K562 (cell line): ENCODE results near the gene SACM1L. TPM values are rescaled to one million over a fixed set of nuclear protein-coding genes. Genes with fewer than 3 reads are reported as not detected.
A peak's percentile ranks its signal among the peaks of the same experiment; 100 is the strongest.

Experiments used
- ATAC-seq: fragments of 200-7000 bp; cut with Tn5 transposase; 3 replicates; pipeline ENCODE4 v1.9.1; 2020; ENCODE audit warnings: moderate library complexity
- BruUV-seq: library from RNA; stranded (reverse); fragments of 400-500 nt; replicated peaks from 2 replicates; lab custom pipeline; 2021; lab: Mats Ljungman, UMichigan
- CTCF ChIA-PET: fragments of 300-600 bp; formaldehyde crosslinking; extraction: SDS; loops from one replicate; lab custom pipeline; 2021; ENCODE audit warnings: low intra/inter-chr PET ratio; lab: Yijun Ruan, JAX
- POLR2A ChIA-PET: fragments of 300-600, 350-650 bp; sonication (Branson Sonifier 250); formaldehyde crosslinking; extraction: SDS; loops from one replicate; lab custom pipeline; 2021; ENCODE audit warnings: antibody characterized with exemption, inconsistent platforms; lab: Yijun Ruan, JAX
- DNase-seq, 4 experiments: peaks; one replicate each; pipeline versions ENCODE4 v3.0.0 to v3.0.0-alpha.2; 2011 to 2018; ENCODE audit warnings: low spot score in 3 of 4, mixed read lengths in 3 of 4; ENCODE audit errors: extremely low read depth in 1 of 4
- FAIRE-seq: peaks from 2 replicates; lab custom pipeline; 2011; peaks lifted over from hg19 to GRCh38; lab: Jason Lieb, UNC
- H2AFZ ChIP-seq: 2 replicates; pipeline ENCODE4 v1.6.0; 2011; ENCODE audit warnings: low read depth, low read length, control low read depth, inconsistent platforms
- H3K27ac ChIP-seq: fragments of 200-600 bp; 3 replicates; pipeline ENCODE4 v1.8.0; 2011; ENCODE audit warnings: low read depth, mild to moderate bottlenecking, control low read depth, inconsistent platforms, low read length, moderate library complexity, mixed read lengths; ENCODE audit errors: extremely low read depth
- H3K27me3 ChIP-seq, 2 experiments: fragments of 300-600 bp in 1 of 2; 2 replicates in 1 of 2; 3 replicates in 1 of 2; pipeline versions ENCODE4 v1.6.0 to v1.8.0; 2011; ENCODE audit warnings: inconsistent platforms in 2 of 2, low read length in 2 of 2, mild to moderate bottlenecking in 1 of 2, mixed read lengths in 1 of 2, moderate library complexity in 1 of 2; ENCODE audit not compliant: control insufficient read depth in 2 of 2, insufficient read depth in 2 of 2
- H3K36me3 ChIP-seq: fragments of 300-600 bp; 3 replicates; pipeline ENCODE4 v1.8.0; 2011; ENCODE audit warnings: mild to moderate bottlenecking, low read length, inconsistent platforms; ENCODE audit not compliant: control insufficient read depth, insufficient read depth
- H3K4me1 ChIP-seq, 2 experiments: fragments of 200-600 bp in 1 of 2; replicated peaks in 1 of 2; 2 replicates in 1 of 2; 3 replicates in 1 of 2; pipeline versions ENCODE4 v1.5.1 to v1.8.0; 2011; ENCODE audit warnings: inconsistent platforms in 2 of 2, low read length in 2 of 2, mild to moderate bottlenecking in 1 of 2, mixed read lengths in 1 of 2, moderate library complexity in 1 of 2; ENCODE audit not compliant: control insufficient read depth in 2 of 2, insufficient read depth in 2 of 2
- H3K4me2 ChIP-seq: 2 replicates; pipeline ENCODE4 v1.6.1; 2011; ENCODE audit warnings: low read length, control low read depth, inconsistent platforms, mixed read lengths; ENCODE audit not compliant: insufficient read depth
- H3K4me3 ChIP-seq: fragments of 200-600 bp; sonication (generic), shearing (Covaris generic); 2 replicates; pipeline ENCODE4 v1.5.1; 2016; ENCODE audit warnings: control low read depth, inconsistent platforms
- H3K79me2 ChIP-seq: fragments of 200-600 bp; 3 replicates; pipeline ENCODE4 v1.8.0; 2011; ENCODE audit warnings: low read length, inconsistent platforms; ENCODE audit not compliant: control insufficient read depth, insufficient read depth
- H3K9ac ChIP-seq, 2 experiments: 2 replicates each; pipeline versions ENCODE4 v1.6.0 to v1.6.1; 2011; ENCODE audit warnings: low read depth in 2 of 2, low read length in 2 of 2, control low read depth in 1 of 2, inconsistent platforms in 1 of 2, mild to moderate bottlenecking in 1 of 2, mixed read lengths in 1 of 2; ENCODE audit not compliant: insufficient read depth in 1 of 2
- H3K9me1 ChIP-seq: one replicate; pipeline ENCODE4 v1.6.0; 2011; ENCODE audit warnings: inconsistent platforms, mild to moderate bottlenecking, low read length, moderate library complexity; ENCODE audit not compliant: control insufficient read depth, insufficient read depth
- H3K9me3 ChIP-seq: replicated peaks from 2 replicates; pipeline ENCODE4 v1.5.1; 2011; ENCODE audit warnings: low read depth, low read length, inconsistent platforms; ENCODE audit not compliant: control insufficient read depth, insufficient read depth
- H4K20me1 ChIP-seq: replicated peaks from 2 replicates; pipeline ENCODE4 v1.6.1; 2011; ENCODE audit warnings: low read length, inconsistent platforms, mixed read lengths; ENCODE audit not compliant: control insufficient read depth, insufficient read depth
- CBX2 ChIP-seq: fragments of 200-600 bp; sonication (generic); IDR thresholded peaks from one replicate; pipeline ENCODE4 v1.6.1; 2012; ENCODE audit warnings: mild to moderate bottlenecking, low read length, inconsistent platforms; ENCODE audit not compliant: insufficient read depth, poor library complexity, severe bottlenecking
- CREB3L1 ChIP-seq: fragments of 450-650 bp; IDR thresholded peaks from 2 replicates; pipeline ENCODE4 v1.6.1; 2014; ENCODE audit warnings: low read depth, mild to moderate bottlenecking, moderate library complexity, borderline replicate concordance
- HNRNPLL ChIP-seq: fragments of 200-400 bp; formaldehyde crosslinking; IDR thresholded peaks from 2 replicates; pipeline ENCODE4 v1.6.1; 2017; ENCODE audit warnings: low read length, low read depth, mild to moderate bottlenecking; ENCODE audit not compliant: poor library complexity, severe bottlenecking
- JUN ChIP-seq, 2 experiments: sonication (generic) in 1 of 2; formaldehyde crosslinking in 1 of 2; IDR thresholded peaks; 2 replicates each; pipeline versions ENCODE4 v1.6.1 to v1.8.0; 2012 to 2022; ENCODE audit warnings: borderline replicate concordance in 2 of 2, mild to moderate bottlenecking in 2 of 2, improper control_type of control experiment in 1 of 2, low read depth in 1 of 2, low read length in 1 of 2, missing genetic modification reagents in 1 of 2
- MYBL2 ChIP-seq, 2 experiments: fragments of 450-650 bp in 1 of 2; sonication (generic) in 1 of 2; formaldehyde crosslinking in 1 of 2; IDR thresholded peaks; 2 replicates each; pipeline versions ENCODE4 v1.6.1 to v1.8.1; 2017 to 2022; ENCODE audit warnings: borderline replicate concordance in 1 of 2, inconsistent platforms in 1 of 2, low read depth in 1 of 2, mild to moderate bottlenecking in 1 of 2, missing genetic modification reagents in 1 of 2, moderate library complexity in 1 of 2
- NR1H2 ChIP-seq: sonication (generic); formaldehyde crosslinking; IDR thresholded peaks from 2 replicates; pipeline ENCODE4 v1.4.0; 2020; ENCODE audit warnings: mild to moderate bottlenecking, missing genetic modification reagents
- PBX2 ChIP-seq, 2 experiments: IDR thresholded peaks in 1 of 2; conservative IDR thresholded peaks in 1 of 2; 2 replicates each; pipeline ENCODE4 v1.6.1; 2016; ENCODE audit warnings: low read depth in 2 of 2, mild to moderate bottlenecking in 1 of 2, missing compliant biosample characterization in 1 of 2, missing genetic modification characterization in 1 of 2, moderate library complexity in 1 of 2
- PTRF ChIP-seq: fragments of 450-650 bp; IDR thresholded peaks from 2 replicates; pipeline ENCODE4 v1.6.1; 2016; ENCODE audit warnings: mild to moderate bottlenecking, missing genetic modification characterization, missing compliant biosample characterization
- SNAPC5 ChIP-seq: fragments of 250-450 bp; sonication (Bioruptor Pico); IDR thresholded peaks from 2 replicates; pipeline ENCODE4 v1.8.0; 2021; ENCODE audit warnings: moderate library complexity, mild to moderate bottlenecking, inconsistent platforms
- SRSF3 ChIP-seq: fragments of 200-400 bp; formaldehyde crosslinking; IDR thresholded peaks from 2 replicates; pipeline ENCODE4 v1.6.1; 2016; ENCODE audit warnings: mild to moderate bottlenecking, low read length, moderate library complexity; ENCODE audit not compliant: insufficient read depth
- ZBTB17 ChIP-seq: fragments of 450-650 bp; formaldehyde crosslinking; IDR thresholded peaks from 2 replicates; pipeline ENCODE4 v1.4.0; 2020; ENCODE audit warnings: mild to moderate bottlenecking
- ZNF511 ChIP-seq: sonication (generic); formaldehyde crosslinking; IDR thresholded peaks from 2 replicates; pipeline ENCODE4 v1.8.0; 2022; ENCODE audit warnings: mild to moderate bottlenecking, missing genetic modification reagents
- WGBS: fragments of 100-300 bp; shearing (Covaris generic); methylation state at CpG from one replicate; pipeline ENCODE4 v1.1.6; 2016; ENCODE audit warnings: low coverage, mixed read lengths; ENCODE audit not compliant: insufficient coverage; ENCODE audit errors: missing lambda C conversion rate; 5-methylcytosine and 5-hydroxymethylcytosine counted together
- in situ Hi-C: fragments of 300-500 bp; cut with MboI; formaldehyde crosslinking; loops from 4 replicates; pipeline ENCODE4 v1.15.0; 2018; ENCODE audit warnings: inconsistent platforms, mixed read lengths
- intact Hi-C: fragments of 100-400 bp; cut with micrococcal nuclease; formaldehyde crosslinking; loops from 2 replicates; pipeline ENCODE4 v1.14.2; 2022
- polyA plus RNA-seq, 8 experiments: library from polyadenylated mRNA; depleted of rRNA in 4 of 8; stranded (reverse) in 5 of 8; unstranded in 3 of 8; fragments of >200 nt; fragmentation: Nextera tagmentation in 2 of 8; fragmentation: Illumina TruSeq in 1 of 8; extraction: Ambion mirVana in 2 of 8; extraction: Trizol in 1 of 8; gene quantifications; 2 replicates each; pipeline versions ENCODE4 v1.2.1 to v1.2.3, GENCODE V29; 2011 to 2014; ENCODE audit warnings: inconsistent platforms in 1 of 8, missing spikeins in 1 of 8
- total RNA-seq, 7 experiments: library from RNA; depleted of rRNA in 6 of 7; stranded (reverse); fragments of >200 nt in 6 of 7; fragmentation: Illumina TruSeq in 2 of 7; extraction: Trizol in 2 of 7; gene quantifications; 2 replicates each; pipeline versions ENCODE4 v1.2.1 to v1.2.3, GENCODE V29; 2011 to 2021; ENCODE audit warnings: low replicate concordance in 1 of 7

Gene SACM1L
- total and polyA plus RNA-seq, 9 of the 15 experiments (the other 6 are each of a cell fraction or from before 2014, with no cell fraction given), result 25.7 to 67.2 (median 40.3) TPM

GRCh38 chr3:45700570-45701073 is 11.4 kb downstream of the SACM1L start:
- H3K36me3 ChIP-seq, result peaks cover 40% of the 10 kb centered on the region
- no peaks in the 10 kb centered on the region for H3K4me1 ChIP-seq
- no peak overlapping the region for H3K9ac ChIP-seq
- no peak overlapping the region for H2AFZ ChIP-seq
- peaks cover 73% of the 10 kb centered on the region for H3K79me2 ChIP-seq
- H3K4me3 ChIP-seq, result no peak overlapping the region
- no peaks in the 10 kb centered on the region for H3K27me3 ChIP-seq
- no peaks in the 10 kb centered on the region for H4K20me1 ChIP-seq
- ChIA-PET CTCF (no interaction called here), POLR2A (no interaction called here)
- BruUV-seq, result no TSS peak
- FAIRE-seq (no peak), ATAC-seq (peak; percentile 58), DNase-seq (no peak)
- 96% methylated on average over 6 of the region's 6 CpGs for whole genome bisulfite sequencing
- in situ Hi-C loops (no loop called here), intact Hi-C loops (no loop called here)
- H3K4me2 ChIP-seq, result no peak overlapping the region
- no peaks in the 10 kb centered on the region for H3K9me1 ChIP-seq
- H3K27ac ChIP-seq, result no peak overlapping the region
- H3K9me3 ChIP-seq, result no peaks in the 10 kb centered on the region
- TF ChIP-seq HNRNPLL (no peak), SNAPC5 (CRISPR knock-in tag) (no peak), PTRF (no peak), PBX2 (CRISPR knock-in tag; IDR thresholded peaks at IDR 0.05; ENCODE audit: low read depth) (no peak), PBX2 (tag; conservative IDR thresholded peaks at IDR 0.05; ENCODE audit: low read depth) (no peak), MYBL2 (IDR thresholded peaks at IDR 0.05; ENCODE audit: low read depth) (no peak), MYBL2 (CRISPR knock-in tag; IDR thresholded peaks at IDR 0.05; ENCODE audit: borderline replicate concordance) (no peak), ZNF511 (CRISPR knock-in tag) (no peak), CREB3L1 (no peak), NR1H2 (CRISPR knock-in tag) (no peak), ZBTB17 (no peak), SRSF3 (no peak), JUN (IDR thresholded peaks at IDR 0.05; ENCODE audit: borderline replicate concordance, low read depth, low read length) (no peak), JUN (CRISPR knock-in tag; IDR thresholded peaks at IDR 0.05; ENCODE audit: borderline replicate concordance) (no peak), CBX2 (no peak)
